Stimulated activated CD4-positive, alpha-beta T cell treated with anti-CD3 and anti-CD28 coated beads, Interleukin-12 subunit alpha, Interleukin-12 subunit beta, amount 100 ng/mL, for 48 hours (primary cell): ENCODE data around the gene SDCBP2.

Experiments
- DNase-seq, 3 donors: peaks; one replicate each; pipeline ENCODE4 v3.0.0-alpha.2; 2020; ENCODE audit warnings: low read depth in 2 of 3, low spot score in 1 of 3

SDCBP2 gene

GRCh38 chr20:1298166-1298565 lies 30.8 kb downstream of the SDCBP2 start:
- DNase-seq = no peak

DNA sequence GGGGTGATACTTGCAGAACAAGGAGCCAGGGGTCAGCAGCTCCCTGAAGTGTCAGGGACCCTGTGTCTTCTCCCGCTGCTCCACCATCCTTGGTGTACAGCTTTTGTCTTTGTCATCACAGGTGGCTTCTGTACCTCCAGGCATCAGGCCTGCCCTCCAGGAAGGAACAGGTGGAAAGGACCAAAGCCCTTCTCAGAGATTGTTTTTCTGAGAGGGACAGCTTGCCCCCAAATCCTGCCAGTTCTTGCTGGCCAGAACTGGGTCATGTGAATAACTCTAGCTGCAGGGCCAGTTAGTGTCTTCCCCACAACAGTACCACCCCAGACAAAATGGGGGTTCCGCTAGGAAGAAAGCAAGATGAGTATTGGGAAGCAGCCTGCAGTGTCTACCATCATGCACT lies 31.5 kb downstream of the SDCBP2 start:
- DNase-seq = no peak

DNA sequence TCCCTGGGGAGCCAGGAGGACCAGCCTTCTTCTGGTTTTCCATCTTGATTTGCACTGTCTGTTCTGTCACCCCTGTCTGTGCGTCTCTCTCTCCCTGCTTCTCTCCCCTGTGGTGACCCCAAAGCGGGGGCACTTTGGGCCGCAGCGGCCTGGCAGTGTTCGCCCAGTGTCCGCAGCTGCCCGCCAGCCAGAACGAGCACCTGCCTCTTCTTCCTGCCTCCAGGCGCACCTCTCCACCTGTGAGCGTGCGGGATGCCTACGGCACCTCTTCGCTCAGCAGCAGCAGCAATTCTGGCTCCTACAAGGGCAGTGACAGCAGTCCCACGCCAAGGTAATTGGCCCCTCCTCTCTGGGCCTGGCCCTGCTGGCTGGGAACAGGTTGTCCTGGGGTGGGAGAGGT lies 32.0 kb downstream of the SDCBP2 start:
- DNase-seq = no peak

DNA sequence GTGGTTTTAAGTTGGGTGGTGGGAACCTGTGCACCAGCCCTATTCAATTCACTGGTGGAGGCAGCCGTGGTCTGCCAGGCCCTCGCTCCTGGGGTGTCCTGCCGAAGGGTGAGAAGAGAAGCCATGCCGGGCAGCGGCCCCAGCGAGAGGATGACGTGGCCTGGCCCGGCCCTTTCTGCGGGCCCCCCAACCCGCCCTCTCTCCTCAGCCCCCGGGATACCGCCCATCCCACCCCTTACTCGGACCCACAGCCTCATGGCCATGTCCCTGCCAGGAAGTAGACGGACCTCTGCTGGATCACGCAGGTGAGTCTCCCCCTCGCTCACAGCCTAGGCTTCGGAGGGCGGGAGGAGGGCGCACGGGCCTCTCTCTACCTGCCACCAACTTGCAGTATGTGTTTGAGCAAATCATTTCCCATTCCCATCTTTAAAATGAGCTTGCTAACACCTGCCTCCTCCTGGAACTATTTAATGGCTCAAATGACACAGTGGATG lies 32.8 kb downstream of the SDCBP2 start:
- no peak for DNase-seq

DNA sequence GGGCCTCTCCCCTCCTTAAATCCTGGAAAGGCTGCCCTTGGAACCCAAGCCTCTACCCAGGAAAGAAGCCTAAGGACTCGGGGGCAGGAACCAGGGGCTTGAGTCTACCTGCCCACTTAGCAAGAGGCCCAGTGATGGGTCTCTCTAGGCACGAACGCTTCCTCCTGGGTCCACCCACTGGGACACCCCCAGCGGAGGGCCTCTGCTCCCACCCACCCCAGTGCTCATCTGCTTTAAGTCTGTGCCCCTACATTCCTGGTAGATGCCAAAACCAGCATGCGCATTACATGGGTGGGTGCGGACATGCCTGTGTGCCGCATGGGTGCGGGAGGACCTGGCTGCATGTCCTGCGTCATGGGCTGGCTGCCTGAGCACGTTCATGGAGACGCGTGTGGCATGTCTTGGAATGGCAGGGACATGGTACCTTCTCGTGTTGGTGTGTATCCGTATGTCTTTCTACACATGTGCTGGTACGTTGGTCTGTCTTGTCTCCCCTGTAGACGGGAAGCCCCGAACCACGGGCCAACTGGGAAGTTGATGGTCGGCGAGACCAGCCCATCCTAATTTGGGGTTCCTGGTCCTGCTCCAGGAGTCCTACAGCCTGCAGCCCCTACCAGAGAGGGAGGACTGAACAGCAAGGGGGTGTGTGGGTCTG lies 33.5 kb downstream of the SDCBP2 start:
- DNase-seq = no peak

DNA sequence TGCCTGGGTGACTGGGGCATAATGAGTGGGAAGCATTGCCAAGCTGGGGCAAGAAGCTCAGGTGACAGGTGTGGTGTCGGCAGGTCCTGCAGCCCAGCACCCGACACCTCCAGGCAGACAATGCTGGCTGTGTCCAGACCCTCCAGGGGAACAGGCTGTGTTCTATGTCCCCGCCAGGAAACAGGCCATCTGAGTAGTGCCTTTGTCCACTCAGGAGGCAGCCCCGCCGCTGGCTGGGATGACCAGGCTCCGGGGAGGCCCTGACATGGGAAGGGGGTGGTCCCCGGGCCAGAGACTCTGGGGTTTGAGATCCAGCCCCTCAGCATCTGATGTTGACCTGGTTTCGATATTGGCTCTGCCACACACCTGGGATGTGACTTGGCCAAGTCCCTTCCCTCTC lies 34.4 kb downstream of the SDCBP2 start:
- no peak for DNase-seq

GRCh38 chr20:1293641-1294379 lies 35.1 kb downstream of the SDCBP2 start:
- DNase-seq = no peak

GRCh38 chr20:1292620-1293019 lies 36.3 kb downstream of the SDCBP2 start:
- no peak for DNase-seq

DNA sequence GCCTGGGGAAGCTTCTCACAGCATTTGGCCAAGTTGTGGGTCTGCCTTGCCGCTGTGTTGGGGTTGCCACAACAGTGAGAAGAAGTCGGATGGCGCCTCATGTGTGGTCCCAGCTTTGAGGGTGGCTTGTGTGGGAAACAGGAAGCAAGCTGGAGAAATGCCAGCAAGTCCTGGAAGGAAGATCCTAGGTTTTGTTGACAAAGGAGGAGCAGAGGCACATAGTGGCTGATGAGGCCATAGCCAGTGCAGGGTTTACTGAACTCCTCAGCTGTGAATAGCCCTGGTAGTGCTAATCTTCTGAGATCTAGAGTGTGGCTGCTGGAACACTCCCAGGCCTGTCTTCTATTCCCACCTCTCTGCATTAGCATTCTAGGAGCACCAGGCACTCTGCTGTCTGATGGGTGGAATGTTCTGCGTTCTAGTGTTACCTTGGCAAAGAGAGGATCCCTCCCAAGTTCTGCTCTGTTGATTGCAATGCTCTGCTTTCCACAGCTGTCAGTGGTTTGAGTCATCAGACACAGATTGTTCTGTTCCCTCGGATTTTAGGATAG lies 37.7 kb downstream of the SDCBP2 start:
- no peak for DNase-seq

DNA sequence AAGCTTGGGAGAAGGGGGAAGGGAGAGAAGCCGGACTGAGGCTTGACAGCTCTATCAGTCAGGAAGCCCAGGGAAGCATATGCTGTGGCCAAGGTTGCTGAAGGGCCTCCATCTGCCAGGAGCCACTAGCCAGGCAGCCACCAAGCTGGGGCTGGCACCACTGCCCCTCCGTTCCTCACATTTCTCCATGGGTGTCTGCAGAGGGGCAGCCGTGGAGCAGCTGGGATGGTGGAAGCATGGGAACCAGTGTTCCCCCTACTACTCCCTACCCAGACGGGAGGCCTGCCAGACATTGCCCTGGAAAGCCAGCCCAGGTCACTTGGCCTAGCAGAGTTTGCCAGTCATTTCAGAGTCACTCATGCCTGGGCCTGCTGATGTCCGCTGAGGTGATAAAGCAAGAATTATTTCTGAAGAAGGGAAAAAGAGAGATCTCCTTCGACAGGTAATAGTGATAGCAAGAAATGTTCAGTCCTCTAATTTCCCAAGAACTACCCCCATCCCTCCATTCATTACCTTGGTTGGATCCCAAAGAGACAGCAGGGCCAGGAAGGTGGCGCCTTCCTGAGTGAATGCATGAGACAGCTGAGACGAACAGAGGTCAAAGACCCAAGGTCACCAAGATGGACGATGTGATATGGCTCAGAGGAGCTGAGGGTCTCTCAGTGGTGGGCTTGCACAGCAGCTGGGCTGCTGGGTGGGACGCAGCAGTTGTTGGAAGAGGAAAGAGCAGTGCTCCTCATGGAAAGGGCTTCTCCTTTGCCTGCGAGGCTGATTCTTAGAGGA lies 41.0 kb downstream of the SDCBP2 start:
- DNase-seq = no peak

DNA sequence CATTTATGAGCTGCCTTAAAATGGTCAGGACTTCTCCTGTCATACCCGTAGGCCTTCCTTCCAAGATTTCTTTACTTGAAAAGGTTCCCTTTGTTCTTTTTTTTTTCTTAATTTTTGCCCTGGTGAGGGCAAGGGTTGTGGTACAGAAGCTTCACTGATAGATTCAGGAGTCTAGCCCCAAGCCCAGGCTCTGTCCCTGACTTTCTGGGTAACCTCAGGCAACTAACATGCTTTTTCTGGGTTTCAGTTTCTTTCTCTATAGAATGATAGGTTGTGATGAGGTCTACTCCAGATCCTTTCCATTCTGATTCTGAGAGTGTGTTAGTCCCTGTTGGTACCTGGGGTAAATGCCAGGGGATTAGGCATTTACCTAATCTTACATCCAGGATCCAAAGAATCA lies 41.6 kb downstream of the SDCBP2 start:
- DNase-seq = no peak

DNA sequence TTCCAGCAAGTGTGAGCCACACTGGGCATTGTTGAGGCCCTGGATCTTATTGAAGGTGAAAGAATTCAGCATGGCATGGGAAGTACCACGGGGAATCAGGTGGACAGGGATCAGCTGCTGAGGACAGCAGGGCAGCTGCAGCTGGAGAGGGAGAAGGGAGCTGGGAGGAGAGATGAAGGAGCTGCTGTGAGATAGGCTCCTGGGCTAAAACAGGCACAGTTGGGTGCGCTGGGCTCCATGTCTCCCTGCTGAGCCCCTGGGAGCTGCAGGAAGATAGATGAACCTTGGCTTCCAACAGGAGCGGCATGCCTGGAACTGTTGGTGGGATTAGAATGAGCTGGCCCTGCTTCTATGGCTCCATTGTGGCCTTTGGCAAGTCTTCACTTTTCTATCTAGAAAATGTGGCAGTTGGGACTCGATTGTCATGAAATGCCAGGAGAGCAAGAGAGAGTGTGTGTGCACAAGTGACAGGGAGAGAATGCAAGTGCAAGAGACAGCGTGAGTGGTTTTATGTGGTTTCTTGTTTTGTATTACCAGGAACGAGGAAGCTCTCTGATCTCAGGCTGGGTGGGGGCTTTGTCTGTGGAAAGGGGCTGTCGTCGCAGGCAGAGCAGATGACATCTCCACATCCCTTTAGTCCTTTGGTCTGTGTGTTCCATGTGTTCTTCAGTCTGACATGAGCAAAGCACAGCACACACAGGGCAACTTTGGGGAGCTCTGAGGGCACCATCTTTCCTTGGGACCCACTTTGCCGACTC lies 42.5 kb downstream of the SDCBP2 start:
- DNase-seq = no peak

- DNase-seq = no peak
These were observed 45.1 kb downstream of the SDCBP2 start for GRCh38 chr20:1283522-1284510.

DNA sequence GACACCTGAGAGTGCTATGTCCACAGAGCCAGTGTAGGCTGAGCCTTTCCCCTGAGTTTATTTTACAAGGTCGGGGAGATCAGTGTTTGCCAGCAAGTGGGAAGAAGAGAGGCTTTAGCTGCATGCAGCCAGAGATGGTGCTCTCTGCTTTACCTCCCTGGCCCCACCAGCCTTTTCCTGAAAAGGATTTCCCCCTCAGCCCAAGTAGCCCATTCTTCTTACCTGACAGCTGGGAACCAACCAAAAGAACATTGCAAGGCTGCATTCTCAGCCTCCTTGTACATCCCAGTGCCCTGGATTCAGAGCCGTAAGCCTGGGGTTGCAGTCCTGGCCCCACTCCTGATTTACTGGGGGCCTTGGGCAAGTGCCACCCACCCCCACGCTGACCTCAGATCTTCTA lies 46.0 kb downstream of the SDCBP2 start:
- DNase-seq = no peak

- no peak for DNase-seq
These were observed 47.5 kb downstream of the SDCBP2 start for GRCh38 chr20:1281279-1282057.

GRCh38 chr20:1280195-1281102 lies 48.5 kb downstream of the SDCBP2 start:
- no peak for DNase-seq

- DNase-seq = no peak
These were observed 49.9 kb downstream of the SDCBP2 start for GRCh38 chr20:1278993-1279392.
